B cell (primary cell): ENCODE results near the gene ASB4.

Experiments
- CTCF ChIP-seq: fragments of 200-600 bp; IDR thresholded peaks from one replicate; pipeline ENCODE4 v1.8.0; 2022; ENCODE audit warnings: antibody characterized with exemption, mild to moderate bottlenecking
- EZH2 ChIP-seq: IDR thresholded peaks from 2 replicates; pipeline ENCODE4 v1.6.1; 2012; ENCODE audit warnings: borderline replicate concordance, low read depth, mild to moderate bottlenecking, moderate library complexity, low read length; ENCODE audit not compliant: insufficient read depth, poor library complexity, severe bottlenecking

DNA sequence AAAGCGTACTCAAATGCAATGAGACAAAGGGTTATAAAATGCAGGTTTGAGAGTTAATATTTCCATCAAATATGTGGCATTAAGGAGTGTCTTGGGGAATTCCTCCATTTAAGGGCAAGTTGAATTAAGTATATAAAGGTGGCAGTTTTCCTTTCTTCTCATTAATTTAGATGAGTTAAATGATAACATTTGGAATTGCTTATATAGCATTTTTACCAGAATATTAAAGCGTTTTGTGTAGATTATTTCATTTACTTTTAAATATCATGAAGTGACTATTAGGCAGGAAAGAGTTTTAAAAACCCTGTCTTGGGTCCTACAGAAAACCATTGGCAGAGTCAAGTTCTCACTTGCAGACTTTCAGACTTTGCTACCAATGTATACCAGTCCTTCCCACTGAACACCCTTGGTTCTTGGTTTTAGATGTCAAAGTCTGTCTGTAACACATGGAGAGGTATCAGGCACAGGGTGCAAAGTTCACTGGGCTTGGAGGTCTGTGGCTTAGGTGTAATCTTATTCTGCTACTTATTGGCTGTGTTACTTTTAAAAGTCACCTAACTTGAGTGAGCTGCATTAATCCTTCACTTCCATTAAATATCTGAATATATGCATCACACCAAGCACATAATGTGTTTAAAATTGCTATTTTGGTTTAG is 51.0 kb downstream of the ASB4 start:
- TF ChIP-seq CTCF (no peak), EZH2 (no peak)
